ENCODE measurements around the gene ELP5.

The ELP5 gene

GRCh38 chr17:7218758-7219157, 33.3 kb upstream of the ELP5 start:
- DNase-seq = no peak

DNA sequence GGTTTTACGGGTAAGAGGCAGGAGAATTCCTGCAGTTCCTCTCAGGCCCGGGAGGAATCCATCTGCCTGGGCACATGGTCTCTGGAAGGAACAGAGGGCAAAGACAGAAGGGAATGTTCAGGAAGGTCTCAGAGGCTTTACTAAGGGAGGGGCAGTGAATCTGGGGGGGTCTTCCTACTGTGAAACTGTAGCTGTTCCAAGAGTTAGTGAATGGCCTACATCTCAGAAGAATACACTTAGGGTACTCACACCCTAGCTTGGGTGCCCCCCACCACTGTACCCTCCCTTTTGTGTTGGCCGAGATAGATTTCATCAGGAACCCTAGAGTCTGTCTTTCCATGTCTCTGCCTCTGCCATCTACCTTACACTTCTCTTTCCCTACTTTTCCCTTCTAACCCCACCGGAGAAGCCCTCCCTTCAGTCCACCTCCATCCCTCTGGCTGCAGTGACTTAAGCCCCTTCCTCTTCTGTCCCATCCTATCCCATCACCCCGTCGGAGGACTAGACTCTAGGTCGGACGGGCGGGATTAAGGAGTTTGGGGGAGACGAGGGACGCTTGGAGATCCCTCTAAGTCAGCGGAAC, 32.7 kb upstream of the ELP5 start:
- DNase-seq = no peak

- DNase-seq = peak in 54 of 56 donors; percentile 41 to 93 (median 80)
These were observed 32.0 kb upstream of the ELP5 start, which contains the start of the genes ACADVL and DLG4 for GRCh38 chr17:7219812-7220592. Gene ACADVL, plus strand, starts transcription at chr17:7219938. Its CDS starts 47 bp downstream, at chr17:7219985. Gene DLG4, minus strand, starts transcription at chr17:7219836.

GRCh38 chr17:7220593-7221277, 31.3 kb upstream of the ELP5 start:
- DNase-seq = peak in 16 of 56 donors; percentile 12 to 50 (median 34)

DNA sequence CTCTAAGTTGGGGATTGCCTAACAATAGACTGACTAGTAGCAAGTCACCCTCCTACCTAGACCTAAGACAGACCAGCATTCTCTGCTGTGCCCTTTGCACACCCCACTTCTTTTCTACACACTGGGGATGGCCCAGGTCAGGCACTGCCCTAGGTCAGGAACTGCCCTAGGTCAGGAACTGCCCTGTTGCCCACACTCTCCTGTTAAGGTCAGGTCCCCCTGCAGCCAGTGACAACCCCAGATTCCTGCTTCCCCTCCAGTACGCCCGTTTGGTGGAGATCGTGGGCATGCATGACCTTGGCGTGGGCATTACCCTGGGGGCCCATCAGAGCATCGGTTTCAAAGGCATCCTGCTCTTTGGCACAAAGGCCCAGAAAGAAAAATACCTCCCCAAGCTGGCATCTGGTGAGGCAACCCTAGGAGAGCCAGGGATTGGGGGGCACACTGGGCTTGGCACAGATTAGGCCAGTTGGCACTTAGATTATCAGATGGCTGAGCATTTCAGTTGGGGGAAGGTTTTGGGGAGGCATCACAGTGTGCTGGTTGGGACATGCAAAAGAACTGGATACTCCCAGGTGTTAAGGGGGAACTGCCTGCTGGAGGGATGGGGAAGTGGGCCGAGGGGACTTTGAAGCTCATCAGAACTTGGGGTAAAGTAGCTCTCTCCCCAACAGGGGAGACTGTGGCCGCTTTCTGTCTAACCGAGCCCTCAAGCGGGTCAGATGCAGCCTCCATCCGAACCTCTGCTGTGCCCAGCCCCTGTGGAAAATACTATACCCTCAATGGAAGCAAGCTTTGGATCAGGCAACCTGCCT, 30.5 kb upstream of the ELP5 start:
- no peak for DNase-seq

DNA sequence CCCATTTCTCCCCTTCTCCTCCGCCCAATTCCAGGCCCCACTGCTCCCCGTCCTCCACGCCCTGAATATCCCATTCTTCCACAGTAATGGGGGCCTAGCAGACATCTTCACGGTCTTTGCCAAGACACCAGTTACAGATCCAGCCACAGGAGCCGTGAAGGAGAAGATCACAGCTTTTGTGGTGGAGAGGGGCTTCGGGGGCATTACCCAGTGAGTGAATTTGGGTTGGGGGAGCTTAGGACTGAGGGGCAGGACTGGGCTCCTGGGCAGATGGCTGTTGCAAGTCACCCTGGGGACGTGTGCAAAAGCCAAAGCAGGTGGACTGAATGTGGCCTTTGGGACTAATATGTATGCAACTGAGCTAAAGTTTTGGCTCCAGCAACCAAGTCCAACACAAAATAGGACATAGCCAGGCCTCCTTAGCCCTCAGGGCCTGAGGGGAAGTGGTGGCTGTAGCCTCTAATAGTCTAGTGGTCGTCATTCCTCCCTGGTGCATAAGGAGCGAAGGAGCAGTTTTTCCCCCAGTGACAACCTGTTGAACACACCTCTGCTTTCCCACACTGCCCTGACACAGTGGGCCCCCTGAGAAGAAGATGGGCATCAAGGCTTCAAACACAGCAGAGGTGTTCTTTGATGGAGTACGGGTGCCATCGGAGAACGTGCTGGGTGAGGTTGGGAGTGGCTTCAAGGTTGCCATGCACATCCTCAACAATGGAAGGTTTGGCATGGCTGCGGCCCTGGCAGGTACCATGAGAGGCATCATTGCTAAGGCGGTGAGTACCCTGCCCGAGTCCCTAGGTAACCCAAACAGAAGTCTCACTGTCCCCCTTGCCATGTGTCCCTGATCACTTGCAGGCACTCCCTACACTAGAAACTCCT, 29.7 kb upstream of the ELP5 start:
- no peak for DNase-seq

DNA sequence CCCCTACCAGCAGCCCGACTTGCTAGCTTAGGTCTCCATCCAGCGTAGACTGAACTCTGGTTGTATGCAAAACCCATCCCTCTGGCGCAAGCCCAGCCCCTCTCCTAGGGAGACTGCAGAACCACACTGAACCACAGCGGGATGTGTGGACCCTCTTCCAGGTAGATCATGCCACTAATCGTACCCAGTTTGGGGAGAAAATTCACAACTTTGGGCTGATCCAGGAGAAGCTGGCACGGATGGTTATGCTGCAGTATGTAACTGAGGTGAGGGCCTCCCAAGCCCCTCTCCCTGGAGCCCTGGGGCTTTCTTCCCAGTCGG, 29.1 kb upstream of the ELP5 start:
- DNase-seq = no peak

DNA sequence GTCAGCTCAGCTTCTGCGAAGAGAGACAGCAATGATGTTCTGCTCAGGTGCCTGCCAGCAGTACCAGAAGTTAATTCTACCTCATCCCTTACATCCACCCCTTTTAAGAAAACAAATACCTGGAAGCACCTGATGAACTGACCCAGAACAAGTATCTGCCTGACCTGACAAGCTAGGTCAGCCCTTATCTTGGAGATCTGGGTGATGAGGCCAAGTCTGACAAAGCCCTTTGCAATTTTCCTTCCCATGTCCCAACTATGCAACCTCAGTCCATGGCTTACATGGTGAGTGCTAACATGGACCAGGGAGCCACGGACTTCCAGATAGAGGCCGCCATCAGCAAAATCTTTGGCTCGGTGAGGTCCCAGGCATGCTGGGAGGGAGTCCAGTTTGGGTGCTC, 28.6 kb upstream of the ELP5 start:
- no peak for DNase-seq

- DNase-seq = peak in 1 of 56 donors; percentile 18
These were observed 27.9 kb upstream of the ELP5 start for GRCh38 chr17:7224110-7224509.

DNA sequence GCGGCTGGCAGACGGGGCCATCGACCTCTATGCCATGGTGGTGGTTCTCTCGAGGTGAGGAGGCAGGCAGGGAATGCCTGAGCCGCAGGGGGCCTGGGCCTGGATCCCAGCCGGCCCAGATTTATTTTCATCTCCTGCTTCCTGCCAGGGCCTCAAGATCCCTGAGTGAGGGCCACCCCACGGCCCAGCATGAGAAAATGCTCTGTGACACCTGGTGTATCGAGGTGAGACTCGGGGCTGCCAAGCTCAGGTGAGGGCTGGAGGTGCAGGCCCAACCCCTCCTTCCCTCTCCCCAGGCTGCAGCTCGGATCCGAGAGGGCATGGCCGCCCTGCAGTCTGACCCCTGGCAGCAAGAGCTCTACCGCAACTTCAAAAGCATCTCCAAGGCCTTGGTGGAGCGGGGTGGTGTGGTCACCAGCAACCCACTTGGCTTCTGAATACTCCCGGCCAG, 27.3 kb upstream of the ELP5 start:
- no peak for DNase-seq

DNA sequence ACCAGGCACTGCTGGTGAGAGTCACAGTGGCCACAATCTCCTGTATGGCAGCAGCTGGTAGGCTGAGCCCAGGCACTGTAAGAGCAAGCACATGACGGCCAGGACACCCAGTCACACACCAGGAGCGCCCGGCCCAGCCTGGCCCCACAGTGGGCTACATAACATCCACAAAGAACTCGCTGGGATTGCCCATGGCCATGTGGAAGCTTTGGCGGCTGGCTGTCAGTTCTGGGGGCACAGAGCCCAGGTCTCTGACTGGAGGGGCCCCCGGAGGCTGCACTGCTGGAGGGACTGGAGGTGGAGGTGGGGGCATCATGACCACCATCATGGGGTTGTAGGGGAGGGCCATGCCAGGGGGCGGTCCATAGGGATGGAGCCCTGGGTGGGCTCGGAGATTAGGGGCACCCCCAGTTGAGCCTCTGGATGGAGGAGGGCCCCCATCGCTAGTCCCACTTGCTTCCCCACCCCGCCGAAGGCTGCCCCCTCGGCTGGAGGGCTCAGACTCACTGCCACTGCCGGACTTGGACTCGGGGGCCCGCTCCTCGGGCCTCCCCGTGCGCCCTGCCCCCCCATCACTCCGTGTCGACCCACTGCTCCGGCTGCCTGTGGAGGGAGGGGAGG, 26.2 kb upstream of the ELP5 start:
- DNase-seq = no peak

DNA sequence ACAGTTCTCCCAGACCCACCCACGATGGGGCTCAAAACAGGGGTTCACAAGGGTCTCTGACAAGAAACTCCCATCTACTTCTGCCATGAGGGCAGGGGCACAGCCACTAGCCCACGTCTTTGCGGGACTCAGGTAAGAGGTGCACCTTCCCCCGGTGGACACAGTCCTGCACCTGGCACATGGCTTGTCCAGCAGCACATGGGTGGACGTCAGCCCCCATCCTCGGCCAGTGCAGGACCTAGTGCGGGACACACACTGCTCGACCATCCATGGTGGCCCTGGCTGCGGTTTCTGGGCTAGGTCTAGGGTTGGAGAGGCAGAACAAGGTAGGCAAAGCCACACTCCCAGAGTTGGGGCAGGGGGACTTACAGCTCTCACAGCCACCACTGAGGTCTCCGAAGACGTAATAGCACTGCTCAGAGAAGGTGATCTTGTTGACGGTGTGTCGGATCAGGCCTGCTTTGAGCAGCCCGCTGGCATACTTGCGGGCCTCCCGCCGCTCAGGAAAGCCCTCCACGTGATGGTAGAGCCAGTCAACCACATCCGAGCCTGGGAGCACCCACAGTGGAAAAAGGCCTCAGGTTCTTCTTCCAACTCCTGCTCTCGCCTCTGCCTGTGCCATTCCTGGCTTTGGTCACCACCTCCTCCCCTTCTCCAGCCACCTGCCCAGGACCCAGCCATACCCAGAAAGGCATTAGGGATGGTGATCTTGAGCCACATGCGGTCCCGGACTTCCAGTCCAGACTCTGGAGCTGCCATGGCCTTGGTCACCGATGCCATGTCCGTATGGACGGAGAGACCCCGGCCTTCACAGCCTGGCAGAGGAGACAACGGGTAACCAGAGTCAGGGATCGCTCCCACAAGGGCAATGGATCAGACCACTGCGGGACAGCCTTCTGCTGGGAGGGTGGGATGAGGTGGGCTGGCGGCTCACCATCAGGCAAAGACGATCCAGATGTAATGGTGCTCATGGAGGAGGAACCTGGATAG, 25.0 kb upstream of the ELP5 start:
- DNase-seq = no peak

DNA sequence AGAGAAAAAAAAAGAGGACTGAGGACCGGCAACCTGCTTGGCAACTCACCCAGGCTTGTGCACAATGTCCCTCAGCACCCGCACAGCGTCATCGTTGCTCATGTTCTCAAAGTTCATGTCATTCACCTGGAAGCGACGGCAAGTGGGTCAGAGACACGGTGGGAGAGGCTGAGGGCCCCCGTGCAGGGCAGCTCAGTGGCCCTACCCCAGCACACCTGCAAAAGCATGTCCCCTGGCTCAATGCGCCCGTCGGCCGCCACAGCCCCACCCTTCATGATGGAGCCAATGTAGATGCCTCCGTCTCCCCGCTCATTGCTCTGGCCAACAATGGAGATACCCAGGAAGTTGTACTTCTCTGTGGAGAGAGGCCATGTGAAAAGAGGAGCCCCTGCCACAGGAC, 23.1 kb upstream of the ELP5 start:
- no peak for DNase-seq

GRCh38 chr17:7229504-7229903, 22.5 kb upstream of the ELP5 start:
- no peak for DNase-seq

- DNase-seq = no peak
These were observed 19.9 kb upstream of the ELP5 start for GRCh38 chr17:7232114-7232513.

DNA sequence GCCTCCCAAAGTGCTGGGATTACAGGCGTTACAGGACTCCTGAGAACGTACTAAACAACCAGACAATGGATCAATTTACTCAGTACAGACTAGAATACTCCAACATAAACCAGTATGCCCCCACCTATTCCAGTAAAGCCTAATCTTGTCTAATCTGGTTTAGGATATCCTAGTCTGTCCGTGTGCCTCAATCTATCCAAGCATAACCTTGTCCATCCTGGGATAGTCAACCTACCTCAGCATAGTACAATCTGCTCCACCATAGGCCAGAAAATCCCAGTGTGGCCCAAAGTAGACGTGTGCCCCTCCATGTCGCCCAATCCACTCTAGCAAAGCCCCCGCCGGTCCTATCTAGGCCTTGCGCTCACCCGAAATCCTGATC, 18.3 kb upstream of the ELP5 start:
- no peak for DNase-seq

GRCh38 chr17:7234083-7234951, 17.7 kb upstream of the ELP5 start, which contains the start of gene DVL2:
Gene DVL2, minus strand, starts transcription at chr17:7234517. Its CDS starts 255 bp downstream, at chr17:7234262.
- peak; percentile 46 to 98 (median 91) for DNase-seq
